Iris pigment epithelial cell (primary cell): ENCODE data around the gene DPP9.
A peak's percentile ranks its signal among the peaks of the same experiment; 100 is the strongest.

Experiments
- DNase-seq: peaks from one replicate; pipeline ENCODE4 v3.0.0-alpha.2; 2011; ENCODE audit warnings: low read depth

DPP9 gene

DNA sequence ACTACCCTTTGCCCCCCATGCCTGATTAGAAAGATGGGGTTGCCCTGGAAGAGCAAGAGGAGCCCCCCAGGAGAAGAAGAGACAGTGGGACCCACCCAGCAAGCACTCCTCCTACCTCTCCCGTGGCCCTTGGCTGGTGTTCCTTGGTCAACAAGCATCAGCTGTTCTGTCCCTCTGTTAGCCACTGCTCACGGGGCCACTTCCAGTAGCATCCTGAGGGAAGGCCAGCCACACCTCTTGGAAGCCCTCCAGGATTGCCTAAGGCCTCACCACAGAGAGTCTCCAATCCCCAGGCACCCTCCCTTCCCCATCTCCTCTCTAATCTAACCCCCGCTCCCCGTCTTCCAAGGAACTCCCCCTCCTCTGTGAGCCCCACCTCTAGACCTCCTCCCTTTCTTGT, 15.1 kb upstream of the DPP9 start:
- DNase-seq: no peak

DNA sequence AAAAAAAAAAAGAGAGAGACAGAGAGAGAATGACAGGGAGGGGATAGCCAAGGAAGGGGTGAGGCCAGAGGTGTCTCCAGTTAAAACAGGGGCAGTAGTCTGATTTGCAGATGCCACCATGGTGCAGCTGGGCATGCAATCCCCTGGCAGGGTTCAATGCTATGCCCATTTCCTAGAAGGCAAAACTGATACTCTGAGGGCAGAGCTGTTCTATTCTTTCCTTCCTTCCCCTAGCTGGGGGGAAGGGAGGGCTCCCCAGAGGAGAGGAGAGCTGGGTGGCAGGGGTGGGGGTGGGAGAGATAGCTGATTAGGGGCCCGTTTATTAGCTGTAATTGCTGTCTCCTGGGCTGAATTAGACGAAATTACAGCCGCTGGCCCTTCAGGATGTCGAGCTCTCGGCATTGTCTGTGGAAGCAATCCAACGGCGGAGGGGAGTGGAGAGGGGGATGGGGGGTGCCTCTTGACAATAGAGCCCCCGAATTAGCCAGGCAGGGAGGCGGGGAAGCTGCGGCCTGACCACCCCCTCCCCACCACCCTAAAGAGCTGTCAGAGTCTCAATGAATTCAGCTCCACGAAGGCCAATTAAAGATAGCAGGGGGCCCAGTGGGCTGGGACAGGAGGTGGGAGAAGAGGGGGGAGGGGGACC, 14.4 kb upstream of the DPP9 start:
- no peak for DNase-seq

- DNase-seq: no peak
Observed at GRCh38 chr19:4733755-4734345, 10.2 kb upstream of the DPP9 start.

DNA sequence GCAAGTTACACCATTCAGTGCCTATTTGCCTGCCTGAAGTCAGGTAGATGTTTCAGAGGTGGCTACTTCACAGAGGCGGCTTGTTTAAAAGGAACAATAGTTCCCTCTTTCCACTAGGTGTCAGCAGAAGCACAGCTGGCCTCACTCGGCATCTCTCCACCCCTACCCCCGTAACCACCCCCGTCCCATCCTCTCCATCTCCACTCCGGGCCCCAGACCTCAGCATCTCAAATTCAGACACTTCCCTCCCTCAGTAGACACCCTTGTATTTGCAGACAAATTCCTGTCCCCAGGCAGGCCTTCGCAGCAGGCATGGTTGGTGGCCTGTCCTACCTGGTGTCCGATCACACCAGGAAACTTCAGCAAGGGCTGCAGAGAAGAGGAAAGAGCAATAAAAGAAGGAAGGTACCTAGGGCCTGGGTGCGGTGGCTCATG, 9.1 kb upstream of the DPP9 start:
- DNase-seq: peak; percentile 46

DNA sequence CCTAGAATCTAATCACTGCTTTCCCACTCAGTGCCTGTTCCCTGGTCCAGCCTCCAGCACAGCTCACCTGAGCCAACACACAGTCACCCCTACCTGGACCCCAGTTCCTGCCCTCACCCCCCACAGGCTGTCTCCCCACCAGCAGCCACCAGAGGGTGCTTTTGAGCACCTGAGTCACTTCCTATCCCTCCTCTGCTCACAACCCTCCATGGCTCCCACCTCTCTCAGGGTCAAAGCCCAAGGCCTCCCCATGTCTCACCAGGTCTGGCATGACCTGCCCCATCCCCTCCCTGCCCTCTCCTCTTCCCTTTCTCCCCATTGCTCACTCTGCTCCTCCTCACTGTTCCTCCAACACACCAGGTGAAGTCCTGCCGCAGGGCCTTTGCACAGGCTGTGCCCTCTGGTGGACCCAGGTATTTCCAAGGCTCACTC, 7.1 kb upstream of the DPP9 start:
- no peak for DNase-seq

DNA sequence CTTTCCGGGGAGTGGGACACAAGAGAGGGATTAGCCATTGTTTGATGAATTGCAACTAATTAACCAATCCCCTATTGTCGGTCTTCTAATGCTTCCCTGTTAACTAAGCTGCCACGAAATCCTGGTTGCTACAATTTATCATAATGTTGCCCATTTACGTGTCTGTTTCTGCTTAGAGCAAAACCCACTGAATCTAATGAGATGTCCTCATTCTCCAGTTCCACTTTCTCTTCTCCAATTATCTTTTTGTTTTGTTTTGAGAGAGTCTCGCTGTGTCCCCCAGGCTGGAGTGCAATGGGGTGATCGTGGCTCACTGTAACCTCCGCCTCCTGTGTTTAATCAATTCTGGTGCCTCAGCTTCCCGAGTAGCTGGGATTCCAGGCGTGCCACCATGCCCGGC, 5.2 kb upstream of the DPP9 start:
- DNase-seq: no peak

- DNase-seq: peak; percentile 36
Observed at GRCh38 chr19:4722671-4723594, 709 bp downstream of the DPP9 start.

GRCh38 chr19:4721196-4721595, 2.4 kb downstream of the DPP9 start:
- no peak for DNase-seq

DNA sequence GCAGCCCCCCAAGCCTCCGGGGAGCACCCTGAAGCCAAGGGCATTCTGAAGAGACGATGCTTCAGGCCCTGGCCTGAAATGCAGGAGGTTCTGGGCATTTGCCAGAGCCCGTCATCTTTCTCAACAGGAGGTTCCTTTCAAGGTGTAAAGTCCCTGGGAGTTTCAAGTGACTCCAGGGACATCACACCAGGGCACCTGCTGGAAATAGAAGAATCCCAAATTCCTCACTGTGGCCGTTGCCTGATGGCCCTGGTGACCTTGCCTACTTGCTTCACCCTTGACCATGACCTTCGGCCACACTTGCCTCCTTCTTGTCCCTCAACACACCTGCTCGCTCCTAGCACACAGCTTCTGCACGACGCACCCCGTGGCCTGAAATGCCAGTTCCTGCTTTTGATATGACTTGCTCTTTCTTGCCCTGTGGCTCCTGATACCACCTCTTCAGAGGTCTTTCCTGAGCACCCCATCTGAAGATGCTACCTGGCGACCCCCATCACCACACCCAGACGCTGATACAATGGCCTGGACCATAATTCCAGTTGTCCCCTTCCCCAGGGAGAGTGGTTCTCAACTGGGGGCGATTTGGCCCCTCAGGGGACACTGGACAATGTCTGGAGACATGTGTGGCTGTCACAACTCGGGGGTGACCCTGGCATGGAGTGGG, 3.5 kb downstream of the DPP9 start:
- DNase-seq: no peak

- DNase-seq: no peak
Observed at GRCh38 chr19:4719499-4719866, 4.2 kb downstream of the DPP9 start.

- DNase-seq: no peak
Observed at GRCh38 chr19:4717966-4718701, 5.5 kb downstream of the DPP9 start.

DNA sequence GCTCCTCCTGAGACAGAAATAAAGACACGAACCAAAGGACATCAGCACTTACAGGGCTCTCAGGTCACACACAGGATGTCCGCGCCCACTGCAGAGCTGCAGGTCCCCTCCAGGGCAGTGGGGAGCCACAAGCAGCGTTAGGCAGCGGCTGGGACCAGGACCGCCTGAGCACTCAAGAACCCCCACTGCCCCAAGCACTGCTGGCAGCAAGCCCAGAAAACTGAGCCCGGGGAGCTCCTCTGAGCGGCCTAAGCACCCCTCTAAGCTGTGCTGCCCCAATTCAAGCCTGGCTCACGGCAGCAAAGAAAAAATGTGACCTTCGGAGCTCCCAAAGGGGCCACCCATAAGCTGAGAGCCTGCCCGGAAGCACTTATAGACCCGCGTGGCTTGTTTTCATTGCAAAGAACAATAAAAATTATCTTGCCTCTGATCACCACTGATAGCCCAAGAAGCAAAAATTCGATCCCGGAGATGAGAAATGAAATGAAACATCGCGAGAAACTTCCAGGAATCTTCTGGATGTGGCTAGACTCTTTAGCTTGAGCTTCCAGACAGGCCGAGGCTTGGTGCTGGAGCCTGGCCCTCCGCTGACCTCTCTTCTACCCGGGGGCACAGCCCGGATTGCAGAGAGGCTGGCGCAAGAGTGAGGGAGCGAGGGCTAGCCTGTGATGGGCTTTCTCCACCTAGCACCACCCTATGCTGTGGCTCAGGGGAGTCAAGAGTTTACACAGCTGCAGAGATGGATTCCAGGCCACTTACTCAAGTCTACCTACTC, 6.3 kb downstream of the DPP9 start:
- peak; percentile 97 for DNase-seq

DNA sequence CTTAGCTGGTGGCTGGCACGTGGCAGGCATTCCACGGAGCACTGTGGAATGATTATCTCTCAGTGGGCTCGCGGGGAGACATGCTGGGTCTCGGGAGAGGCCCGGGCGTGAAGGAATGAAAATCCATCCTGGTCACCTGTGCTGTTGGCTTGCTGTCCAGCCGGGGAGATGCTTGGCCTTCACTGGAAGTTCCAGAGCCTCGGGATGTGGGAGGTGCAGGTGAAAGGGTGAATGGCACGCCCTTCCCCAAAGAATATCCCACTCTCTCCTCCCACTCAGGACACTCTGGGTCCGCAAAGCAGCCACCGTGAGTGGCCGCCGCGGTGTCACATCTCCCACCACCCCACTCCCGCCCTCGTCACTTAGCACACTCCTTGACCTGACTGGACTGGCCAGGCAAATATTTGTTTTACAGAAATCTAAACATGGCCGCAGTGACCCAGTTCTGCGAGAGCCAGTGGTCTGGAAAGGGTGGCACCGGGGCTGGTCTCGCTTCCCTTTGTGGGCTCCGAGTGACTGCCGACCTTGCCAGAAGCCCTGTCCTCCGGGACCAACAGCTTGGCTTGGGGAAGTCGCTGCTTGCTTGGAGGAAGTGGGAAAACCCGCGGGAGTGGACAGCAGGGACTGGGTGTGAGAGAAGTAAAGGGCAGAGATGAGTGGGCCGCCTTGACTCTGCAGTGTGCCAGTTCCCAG, 8.0 kb downstream of the DPP9 start:
- DNase-seq: no peak

- peak; percentile 47 for DNase-seq
Observed at GRCh38 chr19:4715178-4715528, 8.5 kb downstream of the DPP9 start.

- no peak for DNase-seq
Observed at GRCh38 chr19:4714016-4714415, 9.6 kb downstream of the DPP9 start.

DNA sequence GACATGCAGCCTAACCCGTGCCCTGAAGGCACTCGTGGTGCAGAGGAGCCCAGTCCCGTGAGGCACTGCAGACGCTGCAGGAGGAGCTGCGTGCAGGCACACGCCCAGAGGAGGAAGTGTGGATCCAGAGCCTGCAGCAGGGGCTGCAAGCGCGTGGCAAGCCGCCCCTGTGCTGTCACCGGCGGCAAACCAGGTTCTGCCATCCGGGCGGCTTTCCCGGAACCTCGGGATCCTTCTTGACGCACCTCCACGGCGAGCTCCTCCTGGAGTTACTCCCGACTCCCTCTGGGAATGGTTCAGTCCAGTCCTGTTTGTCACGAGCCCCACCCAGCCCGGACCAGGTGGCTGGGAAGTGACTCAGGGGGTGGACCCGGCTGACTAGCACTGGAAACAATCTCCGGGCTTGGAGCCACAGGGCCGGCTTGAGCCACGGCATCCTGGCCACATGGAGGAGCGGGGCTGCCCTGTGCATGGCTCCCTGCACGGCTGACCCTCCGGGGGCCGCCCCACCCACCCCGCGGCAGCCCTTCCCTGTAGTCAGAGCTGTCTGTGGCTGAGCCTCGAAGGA, 10.2 kb downstream of the DPP9 start:
- peak; percentile 98 for DNase-seq

- DNase-seq: no peak
Observed at GRCh38 chr19:4712771-4713170, 10.9 kb downstream of the DPP9 start.

- DNase-seq: no peak
Observed at GRCh38 chr19:4711211-4711610, 12.4 kb downstream of the DPP9 start.

DNA sequence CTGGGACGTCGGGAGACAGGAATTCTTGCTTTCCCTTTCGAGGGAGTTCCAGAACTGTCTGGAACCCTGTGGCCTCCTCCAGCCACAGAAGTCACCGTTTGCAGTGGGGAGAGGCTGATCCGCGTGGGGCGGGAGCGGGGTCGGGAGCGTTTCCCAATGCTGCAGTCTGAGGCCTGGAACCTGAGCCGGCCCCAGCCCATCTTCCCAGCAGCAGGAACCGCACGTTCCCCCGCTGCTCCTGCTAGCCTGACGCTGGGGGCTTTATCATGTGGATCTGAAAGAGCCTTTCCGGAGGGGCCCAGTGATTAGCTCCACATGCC, 13.4 kb downstream of the DPP9 start:
- no peak for DNase-seq
